ENCODE measurements around the gene SELENOO.

Gene SELENOO

DNA sequence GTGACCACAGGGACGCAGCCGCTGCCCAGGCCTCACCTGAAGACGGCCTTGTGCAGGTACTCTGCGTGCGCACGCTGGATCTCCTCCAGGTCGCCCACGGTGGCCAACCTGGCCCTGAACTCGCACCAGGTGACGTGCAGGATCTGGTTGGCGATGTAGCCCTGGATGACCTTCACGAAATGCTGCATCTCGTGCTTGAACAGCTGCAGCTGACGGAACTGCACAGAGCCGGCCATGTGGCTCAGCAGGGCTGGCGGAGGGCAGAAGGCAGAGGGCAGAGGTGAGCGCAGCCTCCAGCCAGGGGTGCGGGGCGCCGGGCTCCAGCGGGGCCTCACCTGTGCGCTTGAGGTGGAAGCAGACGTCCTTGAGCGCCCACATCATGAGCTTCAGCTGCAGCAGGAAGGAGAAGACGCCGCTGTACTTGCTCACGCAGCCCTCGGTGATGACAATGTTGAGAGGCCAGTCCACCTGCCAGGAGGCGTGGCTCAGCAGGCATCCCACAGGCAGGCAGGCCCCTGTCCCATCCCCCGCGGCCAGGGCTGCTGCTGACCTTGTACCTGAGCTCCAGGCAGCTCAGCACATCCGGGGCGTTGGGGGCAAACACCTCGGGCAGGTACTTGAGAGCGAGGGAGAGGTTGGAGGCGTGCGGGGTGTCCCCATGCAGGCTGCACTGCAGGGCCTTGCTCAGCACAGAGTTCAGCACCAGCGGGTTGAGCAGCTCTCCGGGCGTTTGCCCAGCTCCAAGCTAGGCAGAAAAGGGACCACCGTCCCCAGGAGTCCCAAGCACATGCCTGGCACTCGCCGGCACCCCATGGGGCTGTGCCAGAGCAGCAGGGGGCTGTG is 17.6 kb downstream of the SELENOO start:
- ATAC-seq (ENCODE audit: insufficient read depth, low read depth) (no peak), DNase-seq (no peak)
- Histone ChIP-seq H3K9me3 (ENCODE audit: insufficient read depth, low read length, severe bottlenecking) (no peaks in the 10 kb centered on the region), H3K27ac (ENCODE audit: low read length) (no peak overlapping the region), H3K27me3 (ENCODE audit: insufficient read depth, low read length, poor library complexity) (no peaks in the 10 kb centered on the region), H3K4me3 (ENCODE audit: low read depth in 1 of 2, low read length in 2 of 2) (no peak overlapping the region), H3K79me2 (ENCODE audit: insufficient read depth, low read length) (peaks cover 14% of the 10 kb centered on the region), H3K4me2 (ENCODE audit: insufficient read depth, low read length) (no peak overlapping the region), H3K4me1 (ENCODE audit: insufficient read depth, low read length) (no peaks in the 10 kb centered on the region), H4K20me1 (ENCODE audit: insufficient read depth, low read length) (peaks cover 65% of the 10 kb centered on the region), H3K9ac (ENCODE audit: low read depth, low read length) (no peak overlapping the region), H3K36me3 (ENCODE audit: insufficient read depth, low read length) (peaks cover 95% of the 10 kb centered on the region), H2AFZ (ENCODE audit: low read depth, low read length) (no peak overlapping the region)
- no peak for TF ChIP-seq EZH2 (IDR thresholded peaks at IDR 0.05; ENCODE audit: borderline replicate concordance, low read depth, low read length, severe bottlenecking)
- no peak for TF ChIP-seq CTCF (IDR thresholded peaks at IDR 0.05; ENCODE audit: borderline replicate concordance, extremely low read depth, low read length, poor library complexity, severe bottlenecking)

DNA sequence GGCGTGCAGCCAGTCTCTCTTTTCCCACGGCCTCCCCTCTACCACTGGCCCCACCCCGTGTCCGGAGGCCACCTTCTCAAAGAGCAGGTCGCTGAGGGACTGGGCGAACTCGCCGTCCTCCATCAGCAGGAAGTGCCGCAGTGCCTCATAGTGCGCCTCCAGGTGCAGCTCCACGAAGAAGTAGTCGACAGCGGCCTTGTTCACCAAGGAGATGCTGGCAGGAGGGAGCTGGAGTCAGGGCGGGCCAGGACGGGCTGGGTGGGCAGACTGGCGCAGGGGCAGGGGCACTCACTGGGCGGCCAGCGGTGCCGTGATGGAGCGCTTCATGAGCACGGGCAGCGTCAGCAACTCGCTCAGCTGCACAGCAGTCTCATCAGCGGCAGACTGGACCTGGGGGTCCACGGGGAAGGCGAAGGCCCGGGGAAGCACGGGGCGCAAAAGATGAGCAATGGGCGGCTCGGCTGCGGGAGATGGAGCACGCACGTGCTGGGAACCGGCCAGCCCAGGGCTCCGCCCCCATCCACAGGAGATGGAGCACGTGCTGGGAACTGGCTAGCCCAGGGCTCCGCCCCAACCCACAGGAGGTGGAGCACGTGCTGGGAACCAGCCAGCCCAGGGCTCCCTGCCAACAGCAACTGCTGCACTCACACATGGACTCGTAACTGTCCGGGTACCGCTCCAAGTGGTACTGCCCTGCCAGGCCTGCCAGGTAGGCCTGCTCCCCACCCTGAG is 18.4 kb downstream of the SELENOO start:
- H3K9ac ChIP-seq (ENCODE audit: low read depth, low read length), result no peak overlapping the region
- H3K36me3 ChIP-seq (ENCODE audit: insufficient read depth, low read length), result peaks cover 96% of the 10 kb centered on the region
- H4K20me1 ChIP-seq (ENCODE audit: insufficient read depth, low read length), result peaks cover 63% of the 10 kb centered on the region
- DNase-seq (peak; percentile 40), ATAC-seq (ENCODE audit: insufficient read depth, low read depth) (peak; percentile 69)
- H2AFZ ChIP-seq (ENCODE audit: low read depth, low read length), result no peak overlapping the region
- H3K4me1 ChIP-seq (ENCODE audit: insufficient read depth, low read length), result no peaks in the 10 kb centered on the region
- no peaks in the 10 kb centered on the region for H3K27me3 ChIP-seq (ENCODE audit: insufficient read depth, low read length, poor library complexity)
- H3K4me2 ChIP-seq (ENCODE audit: insufficient read depth, low read length), result no peak overlapping the region
- H3K79me2 ChIP-seq (ENCODE audit: insufficient read depth, low read length), result peaks cover 8% of the 10 kb centered on the region; the same call in 1 of the 2 replicates
- TF ChIP-seq EZH2 (IDR thresholded peaks at IDR 0.05; ENCODE audit: borderline replicate concordance, low read depth, low read length, severe bottlenecking) (no peak), CTCF (IDR thresholded peaks at IDR 0.05; ENCODE audit: borderline replicate concordance, extremely low read depth, low read length, poor library complexity, severe bottlenecking) (no peak)
- H3K4me3 ChIP-seq (ENCODE audit: low read depth in 1 of 2, low read length in 2 of 2), result no peak overlapping the region
- no peak overlapping the region for H3K27ac ChIP-seq (ENCODE audit: low read length)
- H3K9me3 ChIP-seq (ENCODE audit: insufficient read depth, low read length, severe bottlenecking), result no peaks in the 10 kb centered on the region

DNA sequence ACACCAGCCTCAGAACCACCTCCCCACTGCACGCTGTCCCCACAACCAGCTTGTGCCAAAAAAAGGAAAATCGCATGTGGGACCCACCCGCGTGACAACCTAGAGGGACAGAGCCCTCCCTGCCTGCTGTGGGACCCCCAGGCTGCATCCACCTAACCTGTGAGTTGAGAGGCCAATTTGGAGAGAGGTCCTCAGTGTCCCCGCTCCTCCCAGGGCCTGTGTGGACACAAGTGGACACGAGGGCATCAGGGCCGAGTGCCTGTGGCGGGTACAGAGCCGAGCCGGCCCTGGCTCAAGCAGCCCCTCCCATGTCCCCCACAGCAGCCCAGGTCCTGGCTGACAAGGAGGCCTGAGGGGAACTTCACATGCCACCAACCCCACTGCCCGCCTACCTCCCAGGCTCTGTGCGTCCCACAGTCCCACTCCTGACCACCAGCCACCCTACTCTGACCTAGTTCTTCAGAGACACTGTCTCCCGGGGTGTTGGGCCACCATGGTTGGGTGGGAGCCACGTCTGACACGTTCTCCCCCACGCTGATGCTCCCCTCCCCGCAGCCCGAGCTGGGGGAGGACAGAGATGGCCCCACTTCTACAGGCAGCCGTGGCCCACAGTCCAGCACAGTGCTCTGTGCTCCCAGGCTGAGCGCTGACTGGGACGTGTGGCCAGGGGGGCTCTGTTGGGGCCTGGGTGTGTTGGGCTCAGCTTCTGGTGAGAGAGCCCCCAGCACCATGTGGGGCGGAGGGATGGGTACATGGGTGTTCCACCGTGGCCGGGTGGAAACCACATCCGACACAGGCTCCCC is 19.2 kb downstream of the SELENOO start:
- H3K27me3 ChIP-seq (ENCODE audit: insufficient read depth, low read length, poor library complexity), result no peaks in the 10 kb centered on the region
- H3K9me3 ChIP-seq (ENCODE audit: insufficient read depth, low read length, severe bottlenecking), result no peaks in the 10 kb centered on the region
- no peak for DNase-seq
- peaks cover 61% of the 10 kb centered on the region for H4K20me1 ChIP-seq (ENCODE audit: insufficient read depth, low read length)
- no peak for TF ChIP-seq CTCF (IDR thresholded peaks at IDR 0.05; ENCODE audit: borderline replicate concordance, extremely low read depth, low read length, poor library complexity, severe bottlenecking)
- TF ChIP-seq EZH2 (IDR thresholded peaks at IDR 0.05; ENCODE audit: borderline replicate concordance, low read depth, low read length, severe bottlenecking), result no peak
- ATAC-seq (ENCODE audit: insufficient read depth, low read depth), result no peak
- H3K27ac ChIP-seq (ENCODE audit: low read length), result no peak overlapping the region
- peaks cover 8% of the 10 kb centered on the region; the same call in 1 of the 2 replicates for H3K79me2 ChIP-seq (ENCODE audit: insufficient read depth, low read length)
- no peak overlapping the region for H3K4me2 ChIP-seq (ENCODE audit: insufficient read depth, low read length)
- H3K36me3 ChIP-seq (ENCODE audit: insufficient read depth, low read length), result peaks cover 93% of the 10 kb centered on the region
- no peak overlapping the region for H2AFZ ChIP-seq (ENCODE audit: low read depth, low read length)
- H3K4me3 ChIP-seq (ENCODE audit: low read depth in 1 of 2, low read length in 2 of 2), result no peak overlapping the region
- no peaks in the 10 kb centered on the region for H3K4me1 ChIP-seq (ENCODE audit: insufficient read depth, low read length)
- no peak overlapping the region for H3K9ac ChIP-seq (ENCODE audit: low read depth, low read length)

Measured in DND-41 (cell line).